ENCODE results near the gene MICAL2.

The MICAL2 gene

DNA sequence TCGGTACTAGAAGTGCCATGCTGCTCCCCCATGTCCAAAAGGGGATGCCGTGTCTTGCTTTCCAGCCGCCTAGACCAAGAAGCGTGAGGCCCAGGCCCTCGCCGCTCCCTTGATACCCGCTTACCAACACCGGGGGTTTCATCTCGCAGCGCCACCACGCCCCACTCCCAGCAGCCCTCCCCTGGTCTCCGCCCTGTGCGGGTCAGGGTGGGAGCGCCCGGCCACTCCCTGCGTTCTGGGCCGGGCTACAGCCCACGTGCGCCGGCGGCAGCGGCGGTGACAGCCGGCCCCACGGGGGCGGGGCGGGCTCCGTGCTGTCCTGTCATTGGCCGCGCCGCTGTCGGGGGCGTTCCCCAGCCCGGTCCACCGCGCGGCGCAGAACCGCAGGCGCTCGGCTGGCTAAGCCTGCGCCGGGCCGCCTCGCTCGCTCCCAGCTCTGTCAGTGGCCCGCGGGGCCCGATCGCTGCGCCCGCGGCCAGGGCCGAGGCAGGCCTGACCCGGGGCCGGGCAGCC, at the start of gene MICAL2:
TSS of gene MICAL2 (plus strand) at position 390 of the 513 bp plus-strand sequence. CDS start 51,566 bp downstream, outside the sequence.
- peak; percentile 88 for DNase-seq

DNA sequence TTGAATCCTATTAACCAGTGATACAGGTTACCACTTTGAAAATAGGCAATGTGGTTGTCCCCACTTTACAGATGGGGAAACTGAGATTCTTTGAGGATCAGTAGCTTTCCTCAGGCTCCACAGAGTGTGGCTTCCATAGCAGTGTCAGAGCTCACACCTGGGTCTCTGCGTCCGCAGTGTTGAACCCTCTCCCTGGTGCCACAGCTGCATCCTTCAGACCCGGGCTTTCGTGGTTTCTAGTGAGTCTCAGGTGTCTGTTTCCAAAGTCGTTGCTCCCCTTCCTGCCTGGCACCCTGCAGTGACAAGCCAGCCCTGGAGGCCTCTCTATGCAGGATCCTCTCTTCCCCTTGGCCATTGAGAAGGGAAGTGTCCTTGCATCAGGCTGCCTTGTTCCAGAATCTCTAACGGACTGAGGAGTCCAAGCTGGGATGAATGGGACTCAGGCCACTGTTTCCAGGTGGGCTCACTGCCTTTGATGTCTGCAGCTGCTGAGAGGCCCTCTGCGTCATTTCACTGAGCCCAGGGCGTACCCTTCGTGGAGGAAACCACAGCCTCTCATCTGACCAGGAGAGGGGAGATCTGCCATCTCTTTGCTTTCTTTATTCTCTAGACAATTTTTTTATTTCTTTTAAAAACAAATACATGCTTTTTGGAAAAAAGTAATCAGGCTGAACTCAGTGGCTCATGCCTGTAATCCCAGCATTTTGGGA, 48.4 kb upstream of the MICAL2 start:
- DNase-seq = no peak

DNA sequence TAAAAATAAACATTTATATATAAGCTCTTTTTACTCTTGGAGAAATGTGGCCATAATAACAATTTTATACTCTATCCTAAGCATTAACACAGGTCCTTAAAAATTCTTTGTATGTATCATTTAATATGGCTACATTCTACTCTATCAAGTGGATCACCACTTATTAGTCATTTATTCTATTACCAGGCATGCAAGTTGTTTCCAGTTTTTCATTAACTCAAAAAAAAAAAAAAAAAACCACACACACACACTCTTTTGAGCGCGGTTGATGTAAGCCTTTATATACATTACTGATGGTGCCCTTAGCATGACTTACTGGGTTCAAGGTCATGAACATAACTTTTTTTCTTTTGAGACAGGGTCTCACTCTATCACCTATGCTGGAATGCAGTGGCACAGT, 47.1 kb upstream of the MICAL2 start:
- DNase-seq = no peak

DNA sequence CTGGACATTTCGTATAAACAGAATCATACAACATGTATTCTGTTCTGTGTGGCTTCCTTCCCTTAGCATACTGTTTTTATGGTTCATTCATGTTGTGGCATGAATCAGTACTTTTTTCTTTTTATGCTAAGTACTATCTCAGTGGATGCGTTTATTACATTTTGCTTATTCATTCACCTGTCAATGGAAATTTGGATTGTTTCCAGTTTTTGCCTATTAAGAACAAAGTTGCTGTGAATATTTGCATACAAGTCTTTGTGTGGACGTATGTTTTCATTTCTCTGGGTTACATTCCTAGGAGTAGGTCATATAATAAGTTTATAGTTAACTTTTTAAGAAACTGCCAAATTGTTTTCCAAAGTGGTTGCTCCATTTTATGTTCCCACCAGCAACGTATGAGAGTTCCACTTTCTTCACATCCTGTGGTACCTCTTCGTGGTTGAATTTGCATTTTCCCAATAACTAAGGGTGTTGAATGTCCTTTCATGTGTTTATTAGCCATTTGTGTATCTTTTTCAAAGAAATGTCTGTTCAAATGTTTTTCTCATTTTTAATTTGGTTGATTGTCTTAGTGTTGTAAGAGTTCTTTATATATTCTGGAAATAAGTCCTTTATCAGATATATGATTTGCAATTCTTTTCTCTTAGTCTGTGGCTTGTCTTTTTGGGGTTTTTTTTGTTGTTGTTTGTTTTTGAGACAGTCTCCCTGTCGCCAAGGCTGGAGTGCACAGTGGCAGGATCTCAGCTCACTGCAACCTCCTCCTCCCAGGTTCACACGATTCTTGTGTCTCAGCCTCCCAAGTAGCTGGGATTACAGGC, 46.0 kb upstream of the MICAL2 start:
- DNase-seq = no peak

DNA sequence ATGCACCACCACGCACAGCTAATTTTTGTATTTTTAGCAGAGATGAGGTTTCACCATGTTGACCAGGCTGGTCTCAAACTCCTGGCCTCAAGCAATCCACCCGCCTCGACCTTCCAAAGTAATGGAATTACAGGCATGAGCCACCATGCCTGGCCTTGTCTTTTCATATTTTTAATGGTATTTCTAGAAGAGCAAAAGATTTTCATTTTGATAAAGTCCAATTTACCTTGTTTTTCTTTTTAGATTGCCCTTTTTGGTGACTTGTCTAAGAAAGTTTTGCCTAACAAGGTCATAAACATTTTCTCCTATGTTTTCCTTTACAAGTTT, 45.5 kb upstream of the MICAL2 start:
- no peak for DNase-seq

DNA sequence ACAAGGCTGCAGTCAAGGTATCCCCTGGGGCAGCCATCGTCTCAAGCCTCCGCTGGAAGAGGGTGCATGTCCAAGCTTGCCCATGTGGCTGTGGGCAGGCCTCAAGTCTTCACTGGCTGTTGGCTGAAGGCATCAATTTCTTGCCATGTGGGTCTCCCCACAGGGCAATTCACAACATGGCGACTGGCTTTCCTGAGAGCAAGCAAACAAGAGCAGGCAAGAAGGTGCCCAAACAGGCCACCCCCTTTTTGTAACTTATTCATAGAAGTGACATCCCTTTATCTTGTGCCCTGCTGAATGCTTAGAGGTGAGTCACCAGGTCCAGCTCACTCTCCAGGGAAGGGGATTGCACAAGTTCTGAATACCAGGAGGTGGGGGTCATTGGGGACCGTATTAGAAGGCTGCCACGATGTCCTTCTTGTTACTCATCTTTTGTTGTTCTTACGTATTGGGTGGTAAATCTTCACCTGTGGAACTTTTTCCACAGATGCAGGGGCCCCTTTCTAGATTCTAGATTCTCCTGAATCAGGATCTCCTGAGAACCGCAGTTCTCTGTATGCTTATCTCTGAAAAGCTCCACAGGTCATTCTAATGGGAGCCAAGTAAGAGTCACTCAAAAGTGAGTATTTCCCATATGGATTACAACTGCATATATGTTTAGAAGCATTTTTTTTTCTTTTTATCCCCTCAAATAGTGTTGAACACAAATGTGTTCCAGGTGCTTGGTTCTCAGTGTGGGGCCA, 44.2 kb upstream of the MICAL2 start:
- no peak for DNase-seq

DNA sequence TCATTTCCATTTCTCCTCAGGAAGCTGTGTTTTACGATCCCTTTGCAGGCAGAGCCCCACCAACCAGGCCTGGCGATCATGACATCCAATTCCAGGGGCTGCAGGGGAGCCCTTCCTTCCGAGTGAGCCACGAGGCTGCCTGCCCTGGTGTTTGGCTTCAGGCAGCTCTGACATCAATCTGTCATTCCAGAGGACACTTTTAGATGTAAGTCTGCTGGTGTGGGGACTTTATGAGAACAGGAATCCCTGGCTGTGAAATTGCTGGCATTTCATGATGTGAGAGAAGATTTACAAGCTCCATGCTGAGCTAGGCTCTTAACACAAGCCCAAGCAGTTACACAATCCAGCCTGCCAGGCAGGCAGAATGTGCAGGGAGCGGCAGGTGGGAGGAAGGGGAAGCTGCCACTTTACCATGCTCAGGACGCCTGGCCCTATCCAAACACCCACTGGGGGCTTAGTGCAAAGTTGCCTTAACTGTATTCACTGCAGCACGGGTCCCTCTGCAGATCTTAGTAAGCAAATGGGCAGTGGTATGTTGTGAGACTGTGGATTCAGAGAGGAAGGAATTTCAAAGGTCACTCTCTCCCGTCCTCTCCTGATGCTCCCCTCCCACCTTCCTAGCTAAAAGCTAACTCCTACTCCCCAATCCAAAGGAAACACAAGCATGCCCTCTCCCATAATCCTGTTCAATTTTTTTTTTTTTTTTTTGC, 43.4 kb upstream of the MICAL2 start:
- no peak for DNase-seq

DNA sequence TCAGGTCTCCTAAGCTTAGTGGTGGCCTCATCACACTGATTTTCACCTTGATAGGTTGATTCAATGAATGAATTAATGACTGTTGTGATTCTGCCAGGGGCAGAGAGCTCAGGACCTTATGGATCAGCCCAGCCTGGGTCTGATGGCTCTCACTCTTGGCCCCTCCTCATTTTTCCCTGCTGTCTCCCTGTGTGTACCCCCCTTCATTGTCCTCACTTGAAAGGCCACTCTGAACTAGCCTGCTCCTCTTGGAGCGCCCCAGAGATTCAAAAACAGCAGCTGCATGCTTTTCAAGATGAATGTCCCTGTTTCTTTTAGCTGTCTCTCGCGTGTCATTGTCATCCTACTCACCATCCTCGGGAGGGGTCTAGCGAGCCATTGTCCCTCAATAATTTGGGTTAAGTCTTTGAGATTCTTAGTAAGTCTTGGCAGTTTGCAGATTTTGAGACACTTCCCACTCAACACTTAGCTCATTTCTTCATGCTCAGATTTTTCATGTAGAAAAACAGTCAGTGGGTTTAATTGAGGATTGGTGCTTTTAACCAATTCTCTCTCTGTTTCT, 42.5 kb upstream of the MICAL2 start:
- DNase-seq = no peak

- DNase-seq = no peak
These were observed 41.2 kb upstream of the MICAL2 start for GRCh38 chr11:12069066-12069676.

- DNase-seq = no peak
These were observed 39.7 kb upstream of the MICAL2 start for GRCh38 chr11:12070446-12071267.

DNA sequence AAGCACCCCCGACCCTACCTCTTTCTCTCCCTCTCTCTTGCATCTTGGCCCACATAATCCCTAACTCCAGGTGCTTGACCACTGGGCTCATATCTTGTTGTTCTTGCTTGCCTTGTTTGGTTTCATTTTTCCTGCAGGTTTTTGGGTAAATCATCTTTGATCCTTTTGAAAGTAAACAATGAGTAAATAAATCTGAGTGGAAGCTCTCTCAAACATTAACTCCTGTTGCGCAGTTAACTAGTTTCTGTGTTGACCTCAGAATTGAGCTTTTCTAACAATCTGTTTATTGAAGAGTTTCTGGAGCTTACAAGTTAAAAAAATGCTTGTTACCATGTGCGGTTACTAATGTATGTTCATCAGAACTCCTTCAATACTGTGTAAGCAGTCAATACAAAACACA, 38.8 kb upstream of the MICAL2 start:
- DNase-seq = no peak

DNA sequence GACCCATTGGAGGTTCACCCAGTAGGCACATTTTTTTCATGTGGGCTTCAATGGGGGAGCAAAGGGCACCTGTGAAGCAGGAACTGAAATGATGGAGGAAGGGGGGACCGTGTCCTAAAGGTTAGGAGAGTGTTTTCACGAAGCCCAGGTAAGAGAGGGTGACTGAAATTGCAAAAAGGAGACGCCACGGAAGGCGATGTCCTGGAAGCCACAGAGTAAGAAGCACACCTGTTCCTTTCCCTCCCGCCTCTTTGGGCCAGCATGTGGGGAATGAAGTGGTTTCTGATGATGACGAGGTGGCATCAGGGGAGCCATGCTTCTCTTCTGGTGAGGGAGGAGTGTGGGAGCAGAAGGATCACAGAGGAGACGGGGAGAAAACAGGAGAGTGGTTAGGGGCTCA, 37.0 kb upstream of the MICAL2 start:
- no peak for DNase-seq

- no peak for DNase-seq
These were observed 36.5 kb upstream of the MICAL2 start for GRCh38 chr11:12073886-12074285.

- DNase-seq = no peak
These were observed 35.7 kb upstream of the MICAL2 start for GRCh38 chr11:12074529-12075195.

GRCh38 chr11:12075291-12075690, 35.1 kb upstream of the MICAL2 start:
- DNase-seq = no peak

GRCh38 chr11:12075822-12076821, 34.3 kb upstream of the MICAL2 start:
- no peak for DNase-seq

DNA sequence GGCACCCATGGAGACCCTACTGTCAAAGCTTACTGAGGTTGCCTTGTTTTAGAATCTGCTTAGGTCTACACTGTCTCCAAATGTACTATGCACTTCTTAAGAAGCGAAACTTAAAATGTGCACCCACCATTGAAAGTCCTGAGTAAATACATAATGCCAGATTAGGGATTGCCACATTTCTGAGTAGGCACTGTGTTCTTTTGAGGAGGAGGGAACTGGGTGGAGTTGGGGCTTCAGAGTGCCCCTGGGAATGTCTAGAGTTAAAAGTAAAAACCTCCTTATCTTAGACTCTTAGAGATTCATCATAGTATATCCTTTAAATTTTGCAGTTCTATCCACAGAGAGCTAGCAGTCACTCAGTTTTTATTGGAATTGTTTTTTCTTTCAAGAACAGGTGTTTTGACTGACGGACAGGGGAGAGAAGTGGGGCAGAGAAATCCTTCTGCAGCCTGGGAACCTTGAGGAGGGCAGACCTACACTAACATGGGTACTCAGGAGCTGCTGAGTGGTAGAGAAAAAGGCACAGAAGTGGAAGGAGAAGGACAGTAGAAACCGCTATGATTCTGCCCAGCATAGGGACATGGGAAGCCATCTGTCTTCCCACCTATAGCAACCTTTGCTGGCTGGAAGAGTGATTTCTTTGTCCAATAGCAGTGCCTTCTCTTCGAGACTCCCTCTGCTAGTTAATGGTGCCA, 33.4 kb upstream of the MICAL2 start:
- DNase-seq = no peak

DNA sequence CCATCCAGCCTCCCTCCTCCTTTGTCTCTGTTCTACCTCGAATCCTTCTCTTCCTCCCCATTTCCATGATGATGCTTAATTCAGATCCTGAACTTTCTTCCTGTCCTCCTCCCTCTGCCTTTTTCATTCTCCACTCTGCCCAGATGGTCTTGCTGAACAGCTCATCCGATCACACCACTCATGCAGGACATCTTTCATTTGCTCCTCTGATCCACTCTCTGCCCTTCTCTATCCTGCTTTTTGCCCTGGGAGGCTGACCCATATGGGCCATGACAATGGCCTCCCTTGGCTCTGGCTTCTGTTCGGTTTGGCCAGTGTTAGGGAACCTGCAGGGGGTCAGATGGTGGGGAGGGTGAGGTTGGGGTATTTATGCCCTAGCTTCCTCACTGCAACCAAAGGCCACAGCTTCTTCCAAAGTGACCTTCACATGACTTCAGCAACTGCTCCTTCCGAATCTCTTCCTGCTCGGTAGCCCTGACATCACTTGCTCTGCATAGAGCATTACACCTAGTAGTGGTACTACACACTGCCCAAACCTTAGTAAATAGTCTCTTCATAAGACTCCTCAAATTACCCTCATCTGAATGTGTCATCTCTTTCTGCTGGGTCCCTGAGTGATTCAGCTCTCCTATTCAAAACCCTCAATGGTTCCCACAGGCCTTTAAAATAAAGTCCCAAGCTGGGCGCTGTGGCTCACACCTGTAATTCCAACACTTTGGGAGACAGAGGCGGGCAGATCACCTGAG, 32.7 kb upstream of the MICAL2 start:
- no peak for DNase-seq

Measured in CD4-positive, alpha-beta T cell treated with Interleukin-17A for 4 hours (primary cell).